Osteoblast (primary cell): ENCODE data around the gene MTMR10. TPM values are rescaled to one million over a fixed set of nuclear protein-coding genes. Genes with fewer than 3 reads are reported as not detected.

Experiments used
- DNase-seq: peaks from one replicate; pipeline ENCODE4 v3.0.0; 2011; ENCODE audit warnings: low spot score, mixed read lengths; ENCODE audit not compliant: insufficient read length; ENCODE audit errors: missing footprints
- H2AFZ ChIP-seq: 2 replicates; pipeline ENCODE4 v1.6.0; 2011; ENCODE audit warnings: mild to moderate bottlenecking, low read length
- H3K27ac ChIP-seq: 2 replicates; pipeline ENCODE4 v1.5.1; 2011; ENCODE audit warnings: mild to moderate bottlenecking, low read depth, low read length, moderate library complexity
- H3K27me3 ChIP-seq: 2 replicates; pipeline ENCODE4 v1.6.0; 2012; ENCODE audit warnings: mild to moderate bottlenecking, control low read depth, inconsistent platforms, low read length, moderate library complexity; ENCODE audit not compliant: insufficient read depth
- H3K36me3 ChIP-seq: 2 replicates; pipeline ENCODE4 v1.5.1; 2011; ENCODE audit warnings: mild to moderate bottlenecking, low read length, control low read depth, moderate library complexity; ENCODE audit not compliant: insufficient read depth
- H3K4me1 ChIP-seq: 2 replicates; pipeline ENCODE4 v1.5.1; 2011; ENCODE audit warnings: mild to moderate bottlenecking, low read length, control low read depth, moderate library complexity; ENCODE audit not compliant: insufficient read depth
- H3K4me2 ChIP-seq: 2 replicates; pipeline ENCODE4 v1.6.0; 2011; ENCODE audit warnings: mild to moderate bottlenecking, low read length; ENCODE audit not compliant: insufficient read depth
- H3K4me3 ChIP-seq: fragments of 200-600 bp; sonication (generic); 3 replicates; pipeline ENCODE4 v1.5.1; 2012; ENCODE audit warnings: mild to moderate bottlenecking, low read length, inconsistent platforms; ENCODE audit not compliant: insufficient read depth
- H3K79me2 ChIP-seq: 2 replicates; pipeline ENCODE4 v1.6.0; 2012; ENCODE audit warnings: mild to moderate bottlenecking, low read length, control low read depth, inconsistent platforms; ENCODE audit not compliant: insufficient read depth
- H3K9me3 ChIP-seq: 2 replicates; pipeline ENCODE4 v1.5.1; 2011; ENCODE audit warnings: low read depth, low read length, control low read depth
- H4K20me1 ChIP-seq: 2 replicates; pipeline ENCODE4 v1.6.0; 2012; ENCODE audit warnings: mild to moderate bottlenecking, low read length, control low read depth; ENCODE audit not compliant: insufficient read depth
- CTCF ChIP-seq: IDR thresholded peaks from 2 replicates; pipeline ENCODE4 v1.5.1; 2011; ENCODE audit warnings: mild to moderate bottlenecking, low read depth, low read length, moderate library complexity; ENCODE audit errors: extremely low read depth
- total RNA-seq: library from RNA; depleted of rRNA; stranded (reverse); fragments of >200 nt; gene quantifications from 2 replicates; pipeline ENCODE4 v1.2.3, GENCODE V29; 2012

The MTMR10 gene
- total RNA-seq, 1 donor, result 17.4 TPM

GRCh38 chr15:31020542-31020941 is 29.1 kb upstream of the MTMR10 start:
- Histone ChIP-seq H3K27ac (peak overlapping the region; percentile 38), H3K4me2 (no peak overlapping the region), H3K79me2 (no peaks in the 10 kb centered on the region), H3K4me1 (peaks cover 29% of the 10 kb centered on the region), H3K36me3 (no peaks in the 10 kb centered on the region), H3K27me3 (no peaks in the 10 kb centered on the region), H3K9me3 (no peaks in the 10 kb centered on the region), H4K20me1 (no peaks in the 10 kb centered on the region), H2AFZ (peak overlapping the region; percentile 67), H3K4me3 (no peak overlapping the region)
- no peak for DNase-seq
- no peak for TF ChIP-seq CTCF

- H3K4me3 ChIP-seq, result no peak overlapping the region
- H3K27me3 ChIP-seq, result no peaks in the 10 kb centered on the region
- peak overlapping the region; percentile 67 for H2AFZ ChIP-seq
- TF ChIP-seq CTCF, result no peak
- no peak overlapping the region for H3K27ac ChIP-seq
- DNase-seq, result no peak
- H4K20me1 ChIP-seq, result no peaks in the 10 kb centered on the region
- H3K4me2 ChIP-seq, result no peak overlapping the region
- no peaks in the 10 kb centered on the region for H3K79me2 ChIP-seq
- H3K4me1 ChIP-seq, result peaks cover 25% of the 10 kb centered on the region
- H3K9me3 ChIP-seq, result no peaks in the 10 kb centered on the region
- H3K36me3 ChIP-seq, result no peaks in the 10 kb centered on the region
Measured at GRCh38 chr15:31019986-31020385, 28.6 kb upstream of the MTMR10 start.

GRCh38 chr15:31017311-31017710 is 25.9 kb upstream of the MTMR10 start:
- TF ChIP-seq CTCF, result no peak

GRCh38 chr15:31016446-31016915 is 25.1 kb upstream of the MTMR10 start:
- H3K36me3 ChIP-seq, result no peaks in the 10 kb centered on the region
- DNase-seq, result no peak
- TF ChIP-seq CTCF, result no peak
- H2AFZ ChIP-seq, result no peak overlapping the region
- H3K27me3 ChIP-seq, result no peaks in the 10 kb centered on the region
- no peaks in the 10 kb centered on the region for H4K20me1 ChIP-seq
- no peak overlapping the region for H3K4me2 ChIP-seq
- peaks cover 10% of the 10 kb centered on the region for H3K4me1 ChIP-seq
- H3K27ac ChIP-seq, result no peak overlapping the region
- H3K79me2 ChIP-seq, result no peaks in the 10 kb centered on the region
- no peak overlapping the region for H3K4me3 ChIP-seq
- peaks cover 2% of the 10 kb centered on the region for H3K9me3 ChIP-seq

More at GRCh38 chr15:31017311-31017710, 25.9 kb upstream of the MTMR10 start:
- peaks cover 10% of the 10 kb centered on the region for H3K4me1 ChIP-seq
- H3K4me3 ChIP-seq, result no peak overlapping the region
- no peaks in the 10 kb centered on the region for H3K79me2 ChIP-seq
- no peaks in the 10 kb centered on the region for H3K27me3 ChIP-seq
- H3K36me3 ChIP-seq, result no peaks in the 10 kb centered on the region
- no peaks in the 10 kb centered on the region for H4K20me1 ChIP-seq
- H3K4me2 ChIP-seq, result no peak overlapping the region
- no peak overlapping the region for H2AFZ ChIP-seq
- H3K27ac ChIP-seq, result no peak overlapping the region
- no peak for DNase-seq
- peaks cover 2% of the 10 kb centered on the region for H3K9me3 ChIP-seq
